ENCODE data around the gene ZNF776.
"Not testable (repeated sequence)": the region's sequence is repeated elsewhere in the genome, so short reads cannot be mapped to it uniquely, and the experiment has no call there.

The ZNF776 gene

DNA sequence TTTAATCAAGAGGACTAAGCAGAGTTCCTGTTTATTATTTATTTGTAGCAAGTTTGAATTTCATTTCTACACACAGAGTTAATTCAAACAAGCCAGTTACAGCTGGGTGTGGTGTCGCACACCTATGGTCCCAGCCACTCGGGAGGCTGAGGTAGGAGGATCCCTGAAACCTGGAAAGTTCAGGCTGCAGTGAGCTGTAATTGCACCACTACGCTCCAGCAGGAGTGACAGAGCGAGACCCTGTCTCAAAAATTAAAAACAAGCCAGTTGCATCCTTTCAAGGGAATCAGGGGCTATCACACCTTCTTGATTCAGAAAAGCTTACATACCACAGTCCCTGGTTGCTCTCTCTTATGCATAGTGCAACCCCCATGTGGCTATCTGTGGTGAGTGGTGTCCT, 42.7 kb downstream of the ZNF776 start:
- H3K27me3 ChIP-seq (ENCODE audit: control insufficient read depth, low read length), result no peaks in the 10 kb centered on the region
- H3F3A ChIP-seq (ENCODE audit: control insufficient read depth, insufficient read depth), result no peaks in the 10 kb centered on the region
- TF ChIP-seq, protein P1, sequence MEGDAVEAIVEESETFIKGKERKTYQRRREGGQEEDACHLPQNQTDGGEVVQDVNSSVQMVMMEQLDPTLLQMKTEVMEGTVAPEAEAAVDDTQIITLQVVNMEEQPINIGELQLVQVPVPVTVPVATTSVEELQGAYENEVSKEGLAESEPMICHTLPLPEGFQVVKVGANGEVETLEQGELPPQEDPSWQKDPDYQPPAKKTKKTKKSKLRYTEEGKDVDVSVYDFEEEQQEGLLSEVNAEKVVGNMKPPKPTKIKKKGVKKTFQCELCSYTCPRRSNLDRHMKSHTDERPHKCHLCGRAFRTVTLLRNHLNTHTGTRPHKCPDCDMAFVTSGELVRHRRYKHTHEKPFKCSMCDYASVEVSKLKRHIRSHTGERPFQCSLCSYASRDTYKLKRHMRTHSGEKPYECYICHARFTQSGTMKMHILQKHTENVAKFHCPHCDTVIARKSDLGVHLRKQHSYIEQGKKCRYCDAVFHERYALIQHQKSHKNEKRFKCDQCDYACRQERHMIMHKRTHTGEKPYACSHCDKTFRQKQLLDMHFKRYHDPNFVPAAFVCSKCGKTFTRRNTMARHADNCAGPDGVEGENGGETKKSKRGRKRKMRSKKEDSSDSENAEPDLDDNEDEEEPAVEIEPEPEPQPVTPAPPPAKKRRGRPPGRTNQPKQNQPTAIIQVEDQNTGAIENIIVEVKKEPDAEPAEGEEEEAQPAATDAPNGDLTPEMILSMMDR (IDR thresholded peaks at IDR 0.05; ENCODE audit: low read depth, low read length, poor library complexity, severe bottlenecking), result no peak
- no peak for TF ChIP-seq EZH2phosphoT487 (IDR thresholded peaks at IDR 0.05; ENCODE audit: borderline replicate concordance, low read length)
- H4K20me1 ChIP-seq (ENCODE audit: control insufficient read depth, insufficient read depth, low read depth, low read length), result no peaks in the 10 kb centered on the region
- H3K4me2 ChIP-seq (ENCODE audit: low read length), result no peak overlapping the region
- H3K27ac ChIP-seq (ENCODE audit: low read depth, low read length), result no peak overlapping the region
- H3K4me3 ChIP-seq (ENCODE audit: low read length), result no peak overlapping the region
- H3K4me1 ChIP-seq (ENCODE audit: control insufficient read depth, low read length), result no peaks in the 10 kb centered on the region
- peaks cover 30% of the 10 kb centered on the region; the same call in 1 of the 2 replicates for H3K9me3 ChIP-seq (ENCODE audit: control insufficient read depth, insufficient read depth, low read length)
- H3K36me3 ChIP-seq (ENCODE audit: control insufficient read depth, low read length), result peaks cover 12% of the 10 kb centered on the region; the same call in 1 of the 2 replicates
- H3K9me2 ChIP-seq (replicated peaks; ENCODE audit: control insufficient read depth, low read length), result no peaks in the 10 kb centered on the region
- no peaks in the 10 kb centered on the region for H3K79me2 ChIP-seq (ENCODE audit: control insufficient read depth, low read length)

DNA sequence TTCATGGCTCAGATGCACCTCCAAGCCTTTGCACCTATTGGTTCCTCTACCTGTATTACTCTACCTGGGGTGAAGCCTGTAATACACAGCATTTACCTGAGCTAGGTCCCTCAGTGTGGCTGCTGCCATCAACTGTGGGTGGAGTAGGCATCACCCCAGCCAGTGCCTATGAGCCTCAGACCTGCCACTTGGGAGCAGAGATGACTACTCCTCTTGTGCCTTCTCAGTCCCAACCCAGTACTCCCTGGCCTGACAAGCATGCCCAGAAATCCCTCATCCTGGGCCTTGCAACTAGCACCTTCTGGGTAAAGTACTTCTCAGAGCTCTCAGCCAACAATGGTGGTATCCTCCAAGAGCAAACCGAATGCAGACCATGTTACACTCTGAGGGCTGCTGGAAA, 50.0 kb downstream of the ZNF776 start:
- not testable (repeated sequence) for H3K27me3 ChIP-seq (ENCODE audit: control insufficient read depth, low read length); H3K9me2 ChIP-seq (replicated peaks; ENCODE audit: control insufficient read depth, low read length); H3K4me1 ChIP-seq (ENCODE audit: control insufficient read depth, low read length); H4K20me1 ChIP-seq (ENCODE audit: control insufficient read depth, insufficient read depth, low read depth, low read length); H3K4me3 ChIP-seq (ENCODE audit: low read length); H3K9me3 ChIP-seq (ENCODE audit: control insufficient read depth, insufficient read depth, low read length); H3F3A ChIP-seq (ENCODE audit: control insufficient read depth, insufficient read depth); H3K27ac ChIP-seq (ENCODE audit: low read depth, low read length); H3K4me2 ChIP-seq (ENCODE audit: low read length); H3K79me2 ChIP-seq (ENCODE audit: control insufficient read depth, low read length); H3K36me3 ChIP-seq (ENCODE audit: control insufficient read depth, low read length)

DNA sequence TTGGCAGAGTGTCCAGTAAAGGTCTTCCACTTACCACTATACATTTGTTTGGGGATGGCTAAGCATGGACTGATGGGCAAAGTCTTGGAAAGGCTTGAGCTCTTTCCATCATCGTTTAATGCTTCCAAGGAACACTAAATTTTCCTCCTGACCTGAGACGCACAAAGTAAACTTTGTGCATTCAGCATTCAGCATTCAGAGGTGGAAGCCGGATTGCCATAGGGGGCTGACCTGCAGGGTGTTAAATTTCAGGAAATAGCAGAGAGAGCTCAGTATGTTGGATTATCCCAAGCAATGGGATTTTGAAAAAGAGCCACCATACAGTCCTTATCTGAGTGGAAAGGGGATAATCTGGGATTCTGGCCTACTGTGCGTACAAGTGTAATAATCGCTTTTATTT, 54.1 kb downstream of the ZNF776 start:
- H3K4me3 ChIP-seq (ENCODE audit: low read length), result no peak overlapping the region
- H3K4me2 ChIP-seq (ENCODE audit: low read length), result no peak overlapping the region
- H3K9me2 ChIP-seq (replicated peaks; ENCODE audit: control insufficient read depth, low read length), result no peaks in the 10 kb centered on the region
- no peaks in the 10 kb centered on the region for H4K20me1 ChIP-seq (ENCODE audit: control insufficient read depth, insufficient read depth, low read depth, low read length)
- no peaks in the 10 kb centered on the region for H3K9me3 ChIP-seq (ENCODE audit: control insufficient read depth, insufficient read depth, low read length)
- peaks cover 4% of the 10 kb centered on the region; the same call in 1 of the 2 replicates for H3K4me1 ChIP-seq (ENCODE audit: control insufficient read depth, low read length)
- H3K79me2 ChIP-seq (ENCODE audit: control insufficient read depth, low read length), result no peaks in the 10 kb centered on the region
- TF ChIP-seq, protein P1 (IDR thresholded peaks at IDR 0.05; ENCODE audit: low read depth, low read length, poor library complexity, severe bottlenecking), result no peak
- TF ChIP-seq EZH2phosphoT487 (IDR thresholded peaks at IDR 0.05; ENCODE audit: borderline replicate concordance, low read length), result no peak
- H3K36me3 ChIP-seq (ENCODE audit: control insufficient read depth, low read length), result peaks cover under 1% of the 10 kb centered on the region; the same call in 1 of the 2 replicates
- no peaks in the 10 kb centered on the region for H3K27me3 ChIP-seq (ENCODE audit: control insufficient read depth, low read length)
- no peak overlapping the region for H3K27ac ChIP-seq (ENCODE audit: low read depth, low read length)
- H3F3A ChIP-seq (ENCODE audit: control insufficient read depth, insufficient read depth), result peaks cover 4% of the 10 kb centered on the region; the same call in 1 of the 2 replicates

DNA sequence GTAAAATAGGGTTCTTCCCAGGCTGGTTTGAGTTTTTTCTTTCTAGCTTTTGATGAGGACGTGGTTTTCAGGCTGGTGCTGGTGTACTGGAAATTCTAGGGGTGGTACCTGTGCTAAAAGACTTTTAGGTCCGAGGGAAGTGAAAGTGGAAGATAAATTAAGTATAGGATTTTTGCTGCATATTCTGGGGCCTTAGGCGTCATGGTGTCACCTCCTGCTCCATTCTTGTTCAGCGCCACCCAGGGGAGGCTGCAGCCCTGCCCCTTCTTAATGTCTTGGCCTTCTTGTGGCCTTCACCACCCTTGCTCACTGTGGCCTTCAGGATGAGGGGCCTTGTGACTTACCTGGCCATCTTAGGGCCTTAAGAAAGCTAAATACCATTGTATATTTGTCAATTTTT, 55.7 kb downstream of the ZNF776 start:
- Histone ChIP-seq H3K4me3 (ENCODE audit: low read length) (no peak overlapping the region), H4K20me1 (ENCODE audit: control insufficient read depth, insufficient read depth, low read depth, low read length) (no peaks in the 10 kb centered on the region), H3K79me2 (ENCODE audit: control insufficient read depth, low read length) (no peaks in the 10 kb centered on the region), H3K27me3 (ENCODE audit: control insufficient read depth, low read length) (no peaks in the 10 kb centered on the region), H3F3A (ENCODE audit: control insufficient read depth, insufficient read depth) (peaks cover 4% of the 10 kb centered on the region; the same call in 1 of the 2 replicates), H3K27ac (ENCODE audit: low read depth, low read length) (no peak overlapping the region), H3K36me3 (ENCODE audit: control insufficient read depth, low read length) (no peaks in the 10 kb centered on the region), H3K9me2 (replicated peaks; ENCODE audit: control insufficient read depth, low read length) (no peaks in the 10 kb centered on the region), H3K4me2 (ENCODE audit: low read length) (no peak overlapping the region), H3K9me3 (ENCODE audit: control insufficient read depth, insufficient read depth, low read length) (no peaks in the 10 kb centered on the region), H3K4me1 (ENCODE audit: control insufficient read depth, low read length) (peaks cover 4% of the 10 kb centered on the region; the same call in 1 of the 2 replicates)
- TF ChIP-seq EZH2phosphoT487 (IDR thresholded peaks at IDR 0.05; ENCODE audit: borderline replicate concordance, low read length), result no peak
- TF ChIP-seq, protein P1 (IDR thresholded peaks at IDR 0.05; ENCODE audit: low read depth, low read length, poor library complexity, severe bottlenecking), result no peak

Measured in DOHH2 (cell line).